Measurements from ENCODE around the gene CNGA3.
"Not testable (repeated sequence)": the region's sequence is repeated elsewhere in the genome, so short reads cannot be mapped to it uniquely, and the experiment has no call there.

Gene CNGA3

DNA sequence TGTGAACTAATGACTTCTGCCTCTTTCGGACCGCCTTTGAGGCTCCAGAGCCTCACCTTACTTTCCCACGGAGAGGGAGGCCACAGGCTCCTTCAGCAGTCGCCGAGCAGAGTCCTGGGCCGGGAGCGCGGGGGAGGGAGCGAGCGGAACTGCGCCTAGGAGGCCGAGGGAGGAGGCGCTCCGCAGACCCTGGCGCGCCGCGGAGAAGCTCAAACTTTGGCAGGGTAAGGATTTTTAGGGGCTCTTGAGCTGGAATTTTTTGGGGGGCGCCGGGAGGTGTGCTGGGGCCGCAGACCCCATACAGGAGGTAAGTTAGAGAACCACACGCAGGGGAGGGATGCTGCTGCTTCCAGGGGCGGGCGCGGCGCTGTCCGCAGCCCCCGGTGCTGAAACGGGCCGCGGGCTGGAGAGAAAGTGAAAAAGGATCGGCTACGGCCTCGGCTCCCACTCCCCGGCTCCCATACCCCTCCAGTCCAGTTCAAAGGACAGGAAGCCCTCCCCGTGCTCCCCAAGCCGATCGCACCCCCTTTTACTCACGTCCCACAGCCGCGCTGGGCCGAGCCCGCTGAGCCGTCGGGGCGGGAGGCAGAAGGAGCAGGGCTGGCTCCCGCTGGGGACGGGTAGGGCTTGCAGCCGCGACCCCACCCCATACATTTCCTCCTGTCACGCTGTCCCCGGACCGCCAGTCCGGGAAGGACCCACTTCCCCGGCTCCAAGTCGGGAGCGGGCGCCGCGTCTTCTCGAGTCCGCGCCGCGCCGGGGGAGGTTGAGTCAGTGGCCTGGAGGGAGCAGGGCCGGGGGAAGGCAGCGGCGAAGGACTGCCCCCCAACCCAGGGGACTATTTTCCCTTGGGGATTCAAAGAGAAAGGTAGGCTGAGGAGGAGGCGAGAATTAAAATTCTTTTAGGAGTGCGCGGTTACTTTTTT is at the start of gene CNGA3:
TSS of gene CNGA3 (plus strand) at position 146 of the 926 bp plus-strand sequence. CDS start 23,520 bp downstream, outside the sequence.
- H3K27me3 ChIP-seq (ENCODE audit: control insufficient read depth in 1 of 2, insufficient read depth in 2 of 2, low read length in 2 of 2), result peaks cover 32 to 42% of the 10 kb centered on the region in 2 donors
- no peak within 1 kb of the TSS for H3K27ac ChIP-seq (ENCODE audit: low read depth, low read length)
- peak within 1 kb of the TSS in 1 of 2 donors; percentile 17 for H3K4me3 ChIP-seq (ENCODE audit: low read depth in 1 of 2, low read length in 2 of 2)
- H3K36me3 ChIP-seq (ENCODE audit: insufficient read depth, low read length), result no peaks in the 10 kb centered on the region
- no peaks in the 10 kb centered on the region for H3K4me1 ChIP-seq (ENCODE audit: insufficient read depth, low read length)
- no peak within 1 kb of the TSS for H3K9ac ChIP-seq (ENCODE audit: low read length)
- no peaks in the 10 kb centered on the region for H3K9me3 ChIP-seq (ENCODE audit: low read length)

DNA sequence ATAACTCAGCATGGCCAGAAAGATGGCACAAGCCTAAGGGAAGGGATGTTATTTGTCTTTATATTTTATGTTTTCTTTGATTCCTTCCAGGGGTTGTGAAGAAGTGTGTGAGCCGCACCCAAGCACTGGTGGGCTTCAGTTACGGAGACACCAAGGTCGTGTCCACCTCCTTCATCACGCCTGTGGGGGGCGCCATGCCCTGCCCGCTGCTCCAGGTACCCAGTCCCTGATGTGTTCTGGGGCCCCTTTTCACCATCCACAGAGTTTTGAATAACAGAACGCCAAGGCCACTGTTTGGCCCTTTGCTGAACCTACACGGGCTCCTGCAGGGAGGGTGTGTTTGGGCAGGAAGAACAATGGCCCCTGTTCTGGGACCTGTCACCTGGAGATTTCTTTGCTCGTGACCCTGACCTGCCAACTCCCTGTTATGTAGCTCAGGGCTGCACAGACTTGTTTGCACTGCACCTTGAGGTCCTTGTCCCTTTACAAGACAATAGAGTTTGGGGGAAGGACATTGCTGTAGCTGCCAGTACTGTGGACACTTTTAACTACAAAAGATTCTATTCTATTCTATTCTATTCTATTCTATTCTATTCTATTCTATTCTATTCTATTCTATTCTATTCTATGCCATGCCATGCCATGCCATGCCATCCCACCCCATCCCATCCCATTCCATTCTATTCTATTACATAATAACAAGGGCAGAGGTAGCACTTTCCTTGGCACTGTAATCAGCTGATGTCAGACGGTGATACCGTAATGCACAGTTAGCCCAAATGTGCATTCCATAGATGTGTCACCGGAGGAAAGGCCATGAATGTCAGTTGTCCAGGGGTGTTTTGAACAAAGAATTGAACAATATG is 48.2 kb upstream of the CNGA3 start:
- H3K4me1 ChIP-seq (ENCODE audit: insufficient read depth, low read length), result no peaks in the 10 kb centered on the region
- no peaks in the 10 kb centered on the region for H3K36me3 ChIP-seq (ENCODE audit: insufficient read depth, low read length)
- H3K9ac ChIP-seq (ENCODE audit: low read length), result no peak overlapping the region
- no peak overlapping the region for H3K27ac ChIP-seq (ENCODE audit: low read depth, low read length)
- H3K4me3 ChIP-seq (ENCODE audit: low read depth in 1 of 2, low read length in 2 of 2), result no peak overlapping the region
- no peaks in the 10 kb centered on the region for H3K9me3 ChIP-seq (ENCODE audit: low read length)
- H3K27me3 ChIP-seq (ENCODE audit: control insufficient read depth in 1 of 2, insufficient read depth in 2 of 2, low read length in 2 of 2), result no peaks in the 10 kb centered on the region

DNA sequence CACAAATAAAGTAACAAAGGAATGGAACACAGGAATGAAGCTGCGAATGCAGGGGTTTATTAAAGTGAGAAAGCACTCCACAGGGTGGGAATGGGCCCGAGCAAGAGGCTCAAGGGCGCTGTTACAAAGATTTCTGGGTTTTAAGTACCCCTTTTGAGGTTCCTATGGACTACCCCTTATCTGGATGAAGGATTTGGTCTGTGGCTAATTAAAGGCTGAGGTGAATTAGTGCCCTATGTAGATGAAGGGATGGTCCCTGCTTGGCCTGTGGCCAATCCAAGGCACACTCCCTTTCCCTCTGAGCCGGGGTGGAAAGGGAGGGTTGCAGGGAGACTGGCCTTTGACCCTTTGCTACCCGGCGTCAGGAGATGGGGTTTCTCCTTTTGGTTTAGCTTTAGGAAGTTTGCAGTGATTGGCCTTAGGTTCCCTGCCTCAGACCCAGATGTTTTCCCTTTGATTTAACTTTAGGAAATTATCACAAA is 47.5 kb upstream of the CNGA3 start:
- no peak overlapping the region for H3K4me3 ChIP-seq (ENCODE audit: low read depth in 1 of 2, low read length in 2 of 2)
- H3K9me3 ChIP-seq (ENCODE audit: low read length), result no peaks in the 10 kb centered on the region
- H3K9ac ChIP-seq (ENCODE audit: low read length), result no peak overlapping the region
- no peaks in the 10 kb centered on the region for H3K27me3 ChIP-seq (ENCODE audit: control insufficient read depth in 1 of 2, insufficient read depth in 2 of 2, low read length in 2 of 2)
- no peak overlapping the region for H3K27ac ChIP-seq (ENCODE audit: low read depth, low read length)
- H3K4me1 ChIP-seq (ENCODE audit: insufficient read depth, low read length), result no peaks in the 10 kb centered on the region
- H3K36me3 ChIP-seq (ENCODE audit: insufficient read depth, low read length), result no peaks in the 10 kb centered on the region

DNA sequence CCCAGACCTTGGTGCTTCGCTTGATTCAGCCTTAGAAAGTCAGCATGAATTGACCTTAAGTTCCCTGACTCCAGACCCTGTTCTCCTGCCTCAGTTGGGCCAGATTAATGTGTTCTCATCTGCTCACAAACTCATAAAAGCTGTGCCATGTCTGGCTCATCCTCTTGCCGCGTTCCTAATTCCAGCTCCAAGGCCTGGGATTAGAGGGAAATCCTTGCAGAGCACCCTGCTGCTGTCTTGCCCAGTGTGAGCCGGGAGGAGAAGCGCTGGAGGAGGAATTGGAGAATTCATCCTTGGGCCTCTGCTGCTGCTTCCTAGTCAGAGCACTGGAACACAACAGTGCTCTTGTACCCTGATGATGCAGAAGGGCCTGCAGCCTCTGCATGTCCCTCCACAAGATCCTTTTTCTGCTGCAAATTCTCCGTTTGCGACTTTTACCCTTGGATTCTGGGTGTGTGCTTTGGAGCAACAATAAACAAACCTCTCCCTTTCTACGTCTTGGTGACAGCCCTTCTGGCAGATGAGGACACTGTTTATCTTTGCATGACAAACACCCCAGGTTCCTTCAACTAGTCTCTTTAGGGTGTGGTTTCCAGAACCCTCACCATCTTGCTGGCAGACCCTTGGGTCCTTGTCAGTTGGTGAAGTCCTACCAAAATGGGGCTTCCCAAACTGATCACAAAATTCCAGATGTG is 46.9 kb upstream of the CNGA3 start:
- H3K36me3 ChIP-seq (ENCODE audit: insufficient read depth, low read length), result no peaks in the 10 kb centered on the region
- H3K4me3 ChIP-seq (ENCODE audit: low read depth in 1 of 2, low read length in 2 of 2), result no peak overlapping the region
- H3K9me3 ChIP-seq (ENCODE audit: low read length), result no peaks in the 10 kb centered on the region
- no peaks in the 10 kb centered on the region for H3K27me3 ChIP-seq (ENCODE audit: control insufficient read depth in 1 of 2, insufficient read depth in 2 of 2, low read length in 2 of 2)
- H3K4me1 ChIP-seq (ENCODE audit: insufficient read depth, low read length), result no peaks in the 10 kb centered on the region
- no peak overlapping the region for H3K9ac ChIP-seq (ENCODE audit: low read length)
- H3K27ac ChIP-seq (ENCODE audit: low read depth, low read length), result no peak overlapping the region

DNA sequence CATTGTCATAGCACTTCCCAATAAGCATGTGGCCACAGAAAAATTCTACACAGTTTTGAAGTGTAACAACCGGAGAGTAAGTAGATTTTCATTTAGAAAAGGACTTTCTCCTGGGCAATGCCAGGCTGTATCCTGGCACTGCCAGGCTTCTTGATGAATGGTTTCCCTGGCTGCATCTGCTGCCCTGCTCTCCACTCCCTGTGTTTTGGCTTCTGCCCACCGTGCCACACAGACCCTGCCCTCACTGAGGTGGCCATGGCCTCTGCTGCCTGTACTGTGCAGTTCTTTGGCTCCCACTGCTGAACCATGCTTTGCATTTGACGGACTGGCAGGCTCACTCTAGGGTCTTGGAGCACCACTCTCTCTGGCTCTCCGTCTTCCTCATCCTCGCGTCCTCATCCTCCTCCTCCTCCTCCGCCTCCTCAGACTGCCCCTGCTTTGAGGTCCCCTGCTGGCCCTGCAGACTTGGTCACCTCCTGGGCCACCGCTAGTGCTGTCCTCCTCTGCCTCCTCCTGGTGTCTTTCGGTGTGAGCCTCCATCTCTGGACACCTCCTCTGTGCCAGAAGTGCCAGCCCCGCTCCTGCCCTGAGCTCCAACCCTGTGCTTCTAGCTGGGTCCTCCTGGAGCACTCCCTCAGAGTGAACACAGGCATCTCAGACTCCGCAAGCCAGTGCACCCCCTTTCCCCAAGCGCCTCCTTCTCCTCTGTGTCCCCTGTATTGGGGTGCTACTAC is 45.9 kb upstream of the CNGA3 start:
- Histone ChIP-seq H3K27me3 (ENCODE audit: control insufficient read depth in 1 of 2, insufficient read depth in 2 of 2, low read length in 2 of 2) (no peaks in the 10 kb centered on the region), H3K4me3 (ENCODE audit: low read depth in 1 of 2, low read length in 2 of 2) (no peak overlapping the region), H3K27ac (ENCODE audit: low read depth, low read length) (no peak overlapping the region), H3K9ac (ENCODE audit: low read length) (no peak overlapping the region), H3K4me1 (ENCODE audit: insufficient read depth, low read length) (no peaks in the 10 kb centered on the region), H3K36me3 (ENCODE audit: insufficient read depth, low read length) (no peaks in the 10 kb centered on the region), H3K9me3 (ENCODE audit: low read length) (no peaks in the 10 kb centered on the region)

DNA sequence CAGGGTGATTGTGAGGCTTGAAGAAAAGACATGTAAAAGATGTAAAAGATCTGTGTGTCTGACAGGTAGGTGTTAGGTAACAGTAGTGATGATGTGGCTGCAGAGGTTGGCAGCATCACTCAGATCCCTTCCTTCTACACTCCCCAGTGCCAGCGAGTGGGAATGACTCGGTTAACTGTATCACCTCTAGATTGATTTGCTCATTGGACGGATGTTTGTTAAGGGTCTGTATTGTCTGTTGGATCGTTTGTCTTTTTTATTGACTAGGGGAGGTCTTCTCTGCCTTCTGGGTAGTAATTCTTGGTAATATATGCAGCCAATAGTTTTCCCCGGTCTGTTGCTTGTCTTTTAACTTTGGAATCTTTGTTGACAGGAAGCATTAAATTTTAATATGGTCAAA is 44.8 kb upstream of the CNGA3 start:
- Histone ChIP-seq H3K27me3 (ENCODE audit: control insufficient read depth in 1 of 2, insufficient read depth in 2 of 2, low read length in 2 of 2) (no peaks in the 10 kb centered on the region), H3K4me1 (ENCODE audit: insufficient read depth, low read length) (no peaks in the 10 kb centered on the region), H3K27ac (ENCODE audit: low read depth, low read length) (no peak overlapping the region), H3K9me3 (ENCODE audit: low read length) (no peaks in the 10 kb centered on the region), H3K36me3 (ENCODE audit: insufficient read depth, low read length) (no peaks in the 10 kb centered on the region), H3K9ac (ENCODE audit: low read length) (no peak overlapping the region), H3K4me3 (ENCODE audit: low read depth in 1 of 2, low read length in 2 of 2) (no peak overlapping the region)

DNA sequence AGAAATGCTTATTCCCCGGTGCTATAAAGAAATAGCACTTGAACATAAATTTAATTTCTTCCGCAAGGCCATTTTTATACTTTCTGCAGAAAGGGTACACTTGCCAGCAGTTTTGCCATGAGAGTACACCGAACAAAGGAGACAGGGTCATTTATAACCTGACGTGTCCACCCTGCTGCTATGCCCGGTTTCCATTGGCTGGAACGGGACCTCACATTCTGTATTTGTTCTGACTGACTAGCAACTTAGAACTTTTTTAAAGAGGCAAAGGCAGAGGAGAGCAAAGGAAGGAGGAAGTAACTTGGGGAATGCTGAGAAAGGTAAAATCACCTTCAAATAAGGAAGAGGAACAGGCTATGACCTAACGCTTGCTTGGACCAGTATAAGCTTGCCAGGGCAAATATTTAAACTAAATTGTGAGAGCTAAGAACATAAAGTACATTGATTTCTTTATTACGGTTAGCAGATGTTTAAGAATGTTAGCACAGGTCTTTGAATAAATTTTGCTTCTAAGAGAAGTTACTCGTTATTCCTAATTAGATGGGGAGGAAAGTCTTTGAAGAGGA is 39.0 kb upstream of the CNGA3 start:
- H3K4me3 ChIP-seq (ENCODE audit: low read depth in 1 of 2, low read length in 2 of 2); H3K9me3 ChIP-seq (ENCODE audit: low read length); H3K27ac ChIP-seq (ENCODE audit: low read depth, low read length); H3K9ac ChIP-seq (ENCODE audit: low read length); H3K4me1 ChIP-seq (ENCODE audit: insufficient read depth, low read length); H3K27me3 ChIP-seq (ENCODE audit: control insufficient read depth in 1 of 2, insufficient read depth in 2 of 2, low read length in 2 of 2); H3K36me3 ChIP-seq (ENCODE audit: insufficient read depth, low read length): not testable (repeated sequence)

DNA sequence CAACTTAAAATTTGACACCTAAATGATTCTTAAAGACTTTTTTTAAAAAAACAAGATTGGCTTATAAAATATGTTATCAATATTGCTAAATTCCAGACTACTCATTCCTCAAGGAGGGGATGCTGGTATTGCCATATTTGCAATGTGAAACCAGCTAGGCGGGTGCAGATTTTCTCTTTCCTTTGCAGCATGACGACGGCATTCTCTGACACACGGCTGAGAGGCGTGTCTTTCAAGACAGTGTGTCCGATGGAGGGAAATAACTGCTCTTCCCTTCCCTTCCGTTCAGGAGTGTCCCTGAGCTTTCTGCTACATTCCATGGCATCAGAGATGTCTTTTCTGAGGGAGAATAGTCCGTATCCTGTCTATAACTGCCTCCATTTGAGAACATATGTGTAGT is 38.2 kb upstream of the CNGA3 start:
- no peaks in the 10 kb centered on the region for H3K36me3 ChIP-seq (ENCODE audit: insufficient read depth, low read length)
- no peak overlapping the region for H3K9ac ChIP-seq (ENCODE audit: low read length)
- no peaks in the 10 kb centered on the region for H3K27me3 ChIP-seq (ENCODE audit: control insufficient read depth in 1 of 2, insufficient read depth in 2 of 2, low read length in 2 of 2)
- H3K4me1 ChIP-seq (ENCODE audit: insufficient read depth, low read length), result no peaks in the 10 kb centered on the region
- H3K27ac ChIP-seq (ENCODE audit: low read depth, low read length), result no peak overlapping the region
- no peak overlapping the region for H3K4me3 ChIP-seq (ENCODE audit: low read depth in 1 of 2, low read length in 2 of 2)
- H3K9me3 ChIP-seq (ENCODE audit: low read length), result no peaks in the 10 kb centered on the region

DNA sequence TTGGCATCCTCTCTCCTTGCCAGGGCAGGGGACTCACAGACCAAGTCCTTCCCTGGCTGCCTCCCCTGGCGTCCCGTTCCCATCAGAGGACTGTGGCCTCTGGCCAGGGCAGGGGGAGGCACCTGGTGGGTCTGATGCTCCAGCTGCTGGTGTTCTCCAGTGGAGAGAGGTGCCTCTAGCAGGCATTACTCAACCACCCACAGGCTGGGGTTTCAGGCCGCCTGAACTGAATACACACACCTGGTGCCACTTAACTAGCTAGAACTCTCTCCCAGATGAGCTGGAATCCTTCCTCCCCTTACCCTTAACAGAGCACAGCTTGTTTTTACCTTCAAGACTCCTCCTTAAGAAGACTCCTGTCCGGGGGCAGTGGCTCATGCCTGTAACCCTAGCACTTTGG is 37.7 kb upstream of the CNGA3 start:
- Histone ChIP-seq H3K27ac (ENCODE audit: low read depth, low read length) (no peak overlapping the region), H3K4me3 (ENCODE audit: low read depth in 1 of 2, low read length in 2 of 2) (no peak overlapping the region), H3K4me1 (ENCODE audit: insufficient read depth, low read length) (no peaks in the 10 kb centered on the region), H3K36me3 (ENCODE audit: insufficient read depth, low read length) (no peaks in the 10 kb centered on the region), H3K27me3 (ENCODE audit: control insufficient read depth in 1 of 2, insufficient read depth in 2 of 2, low read length in 2 of 2) (no peaks in the 10 kb centered on the region), H3K9ac (ENCODE audit: low read length) (no peak overlapping the region), H3K9me3 (ENCODE audit: low read length) (no peaks in the 10 kb centered on the region)

DNA sequence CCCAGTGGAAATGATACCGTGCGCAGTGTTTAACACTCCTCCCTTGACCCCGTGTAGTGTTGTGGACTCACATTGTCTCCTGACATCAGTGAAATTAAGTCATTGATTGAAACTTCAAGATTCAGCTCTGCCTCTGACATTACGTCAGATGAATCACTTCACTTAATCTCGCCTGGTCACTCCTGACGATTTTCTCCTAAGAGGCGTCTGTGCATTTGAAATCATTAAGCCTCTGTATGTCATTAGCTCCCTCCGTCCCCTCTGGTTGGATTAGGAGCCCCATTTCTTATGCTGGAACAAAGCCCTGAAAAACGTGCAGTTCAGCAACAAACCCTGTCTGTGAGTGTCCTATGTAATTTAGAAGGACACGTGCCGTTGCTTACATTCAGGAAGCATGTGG is 36.7 kb upstream of the CNGA3 start:
- no peaks in the 10 kb centered on the region for H3K27me3 ChIP-seq (ENCODE audit: control insufficient read depth in 1 of 2, insufficient read depth in 2 of 2, low read length in 2 of 2)
- no peaks in the 10 kb centered on the region for H3K9me3 ChIP-seq (ENCODE audit: low read length)
- H3K27ac ChIP-seq (ENCODE audit: low read depth, low read length), result no peak overlapping the region
- H3K36me3 ChIP-seq (ENCODE audit: insufficient read depth, low read length), result no peaks in the 10 kb centered on the region
- no peaks in the 10 kb centered on the region for H3K4me1 ChIP-seq (ENCODE audit: insufficient read depth, low read length)
- H3K9ac ChIP-seq (ENCODE audit: low read length), result no peak overlapping the region
- H3K4me3 ChIP-seq (ENCODE audit: low read depth in 1 of 2, low read length in 2 of 2), result no peak overlapping the region
